Breast epithelium (tissue), 4 donors: Measurements from ENCODE around the gene ABCA1. TPM values are rescaled to one million over a fixed set of nuclear protein-coding genes. Genes with fewer than 3 reads are reported as not detected.

ENCODE experiments used
- DNase-seq, 2 donors: peaks; one replicate each; pipeline ENCODE4 v3.0.0-alpha.2; 2019; ENCODE audit warnings: low spot score in 2 of 2
- H3K27ac ChIP-seq, 2 donors: fragments of 200-600 bp; sonication (generic) in 1 of 2; one replicate each; pipeline ENCODE4 v1.5.1; 2016 to 2019; ENCODE audit warnings: mild to moderate bottlenecking in 1 of 2
- H3K27me3 ChIP-seq, 2 donors: fragments of 200-600 bp; sonication (generic) in 1 of 2; one replicate each; pipeline versions ENCODE4 v1.5.1 to v1.6.0; 2017 to 2019; ENCODE audit warnings: control low read depth in 1 of 2, mild to moderate bottlenecking in 1 of 2
- H3K36me3 ChIP-seq: fragments of 200-600 bp; one replicate; pipeline ENCODE4 v1.5.1; 2019
- H3K4me1 ChIP-seq, 2 donors: fragments of 200-600 bp; sonication (generic); one replicate each; pipeline ENCODE4 v1.5.1; 2016 to 2019; ENCODE audit warnings: control low read depth in 1 of 2
- H3K4me3 ChIP-seq, 3 donors: fragments of 200-600 bp; sonication (generic); 1 replicate in 2 of 3; 2 replicates in 1 of 3; pipeline ENCODE4 v1.5.1; 2016 to 2019; ENCODE audit warnings: mild to moderate bottlenecking in 3 of 3, moderate library complexity in 2 of 3
- H3K9me3 ChIP-seq, 2 donors: fragments of 200-600 bp; sonication (generic) in 1 of 2; one replicate each; pipeline ENCODE4 v1.5.1; 2016 to 2019; ENCODE audit warnings: control low read depth in 1 of 2
- CTCF ChIP-seq, 3 donors: fragments of 450-650 bp; IDR thresholded peaks; one replicate each; pipeline ENCODE4 v1.5.1; 2016 to 2017; ENCODE audit warnings: antibody characterized with exemption in 3 of 3, mild to moderate bottlenecking in 3 of 3, moderate library complexity in 3 of 3
- POLR2A ChIP-seq: fragments of 450-650 bp; IDR thresholded peaks from one replicate; pipeline ENCODE4 v1.6.1; 2016; ENCODE audit warnings: antibody characterized with exemption, mild to moderate bottlenecking, moderate library complexity
- POLR2AphosphoS5 ChIP-seq, 3 donors: sonication (generic); formaldehyde crosslinking; IDR thresholded peaks; one replicate each; pipeline ENCODE4 v1.6.1; 2017; ENCODE audit warnings: antibody characterized with exemption in 3 of 3
- intact Hi-C: fragments of 100-400 bp; cut with DNase I; formaldehyde crosslinking; loops from one replicate; pipeline ENCODE4 v1.15.1; 2023; ENCODE audit warnings: low total_unique reads
- total RNA-seq, 3 donors: library from RNA; depleted of rRNA; stranded (reverse); fragments of >200 nt; gene quantifications; one replicate each; pipeline ENCODE4 v1.1.0, GENCODE V29; 2016

The ABCA1 gene
- total RNA-seq, 3 donors from 2014 or later, result 57.0 to 100 (median 67.8) TPM

- DNase-seq, result no peak
- H3K4me3 ChIP-seq, result no peak overlapping the region
- H3K27ac ChIP-seq, result no peak overlapping the region
- TF ChIP-seq POLR2AphosphoS5 (IDR thresholded peaks at IDR 0.05) (no peak), POLR2A (no peak), CTCF (IDR thresholded peaks at IDR 0.05) (no peak)
- no peaks in the 10 kb centered on the region for H3K27me3 ChIP-seq
- intact Hi-C loops, result no loop called here
- peaks cover 3% of the 10 kb centered on the region for H3K36me3 ChIP-seq
- H3K4me1 ChIP-seq, result no peaks in the 10 kb centered on the region
- H3K9me3 ChIP-seq, result no peaks in the 10 kb centered on the region
Measured at GRCh38 chr9:104833696-104834095, 94.3 kb downstream of the ABCA1 start.

GRCh38 chr9:104831681-104832080 is 96.3 kb downstream of the ABCA1 start:
- no peaks in the 10 kb centered on the region for H3K27me3 ChIP-seq
- peaks cover 13% of the 10 kb centered on the region for H3K36me3 ChIP-seq
- H3K27ac ChIP-seq, result no peak overlapping the region
- no peaks in the 10 kb centered on the region for H3K4me1 ChIP-seq
- intact Hi-C loops, result no loop called here
- TF ChIP-seq POLR2A (no peak), CTCF (IDR thresholded peaks at IDR 0.05) (no peak), POLR2AphosphoS5 (IDR thresholded peaks at IDR 0.05) (no peak)
- H3K4me3 ChIP-seq, result no peak overlapping the region
- H3K9me3 ChIP-seq, result no peaks in the 10 kb centered on the region
- no peak for DNase-seq

GRCh38 chr9:104826911-104827310 is 101.0 kb downstream of the ABCA1 start:
- intact Hi-C loops, result no loop called here
- DNase-seq, result no peak
- H3K9me3 ChIP-seq, result no peaks in the 10 kb centered on the region
- H3K27ac ChIP-seq, result no peak overlapping the region
- H3K36me3 ChIP-seq, result peaks cover 29% of the 10 kb centered on the region
- H3K4me1 ChIP-seq, result no peaks in the 10 kb centered on the region
- no peak overlapping the region for H3K4me3 ChIP-seq
- no peak for TF ChIP-seq POLR2AphosphoS5 (IDR thresholded peaks at IDR 0.05)
- no peak for TF ChIP-seq POLR2A
- no peak for TF ChIP-seq CTCF (IDR thresholded peaks at IDR 0.05)
- H3K27me3 ChIP-seq, result no peaks in the 10 kb centered on the region

GRCh38 chr9:104826079-104826775 is 101.7 kb downstream of the ABCA1 start:
- no peak overlapping the region for H3K27ac ChIP-seq
- peaks cover 36% of the 10 kb centered on the region for H3K36me3 ChIP-seq
- no peak overlapping the region for H3K4me3 ChIP-seq
- no peaks in the 10 kb centered on the region for H3K9me3 ChIP-seq
- DNase-seq, result no peak
- TF ChIP-seq POLR2A, result no peak
- no peak for TF ChIP-seq POLR2AphosphoS5 (IDR thresholded peaks at IDR 0.05)
- TF ChIP-seq CTCF (IDR thresholded peaks at IDR 0.05), result no peak
- no peaks in the 10 kb centered on the region for H3K27me3 ChIP-seq
- H3K4me1 ChIP-seq, result no peaks in the 10 kb centered on the region
- intact Hi-C loops, result no loop called here

- no peak overlapping the region for H3K27ac ChIP-seq
- no peak overlapping the region for H3K4me3 ChIP-seq
- TF ChIP-seq CTCF (IDR thresholded peaks at IDR 0.05) (no peak), POLR2AphosphoS5 (IDR thresholded peaks at IDR 0.05) (no peak), POLR2A (no peak)
- H3K9me3 ChIP-seq, result no peaks in the 10 kb centered on the region
- intact Hi-C loops, result no loop called here
- peaks cover 47% of the 10 kb centered on the region for H3K36me3 ChIP-seq
- H3K27me3 ChIP-seq, result no peaks in the 10 kb centered on the region
- no peak for DNase-seq
- H3K4me1 ChIP-seq, result no peaks in the 10 kb centered on the region
Measured at GRCh38 chr9:104820336-104820735, 107.6 kb downstream of the ABCA1 start.
